A549 (cell line): ENCODE results near the gene SLC25A48.

Experiments
- CTCF ChIP-seq: fragments of >200 bp; sonication (Bioruptor Twin); formaldehyde crosslinking; IDR thresholded peaks from 3 replicates; pipeline ENCODE4 v1.5.1; 2016
- EP300 ChIP-seq, 2 experiments: fragments of >200 bp; sonication (Bioruptor Twin); formaldehyde crosslinking; IDR thresholded peaks; 2 replicates in 1 of 2; 3 replicates in 1 of 2; pipeline ENCODE4 v1.6.1; 2016 to 2017
- HOXA7 ChIP-seq: fragments of 250-450 bp; sonication (Bioruptor Pico); IDR thresholded peaks from 2 replicates; pipeline ENCODE4 v1.5.0; 2020; ENCODE audit warnings: mild to moderate bottlenecking, moderate library complexity
- POLR2A ChIP-seq: IDR thresholded peaks from 2 replicates; pipeline ENCODE4 v1.6.1; 2012; ENCODE audit warnings: mild to moderate bottlenecking, low read length

- no peak for TF ChIP-seq EP300 (IDR thresholded peaks at IDR 0.05)
- no peak; the same call in 2 of the 3 replicates for TF ChIP-seq CTCF
- TF ChIP-seq POLR2A: peak; percentile 13; the same call in 1 of the 2 replicates
- no peak for TF ChIP-seq HOXA7 (CRISPR knock-in tag)
Measured at GRCh38 chr5:135930029-135930948, 95.8 kb downstream of the SLC25A48 start.
